KOPT-K1 (cell line): ENCODE results near the gene MERTK.
"Not testable (repeated sequence)": the region's sequence is repeated elsewhere in the genome, so short reads cannot be mapped to it uniquely, and the experiment has no call there.

ENCODE experiments used
- H3K27ac ChIP-seq: fragments of 200-600 bp; sonication (generic); 2 replicates; pipeline ENCODE4 v1.5.1; 2016; ENCODE audit warnings: antibody characterized with exemption, mild to moderate bottlenecking, low read depth, low read length; ENCODE audit not compliant: poor library complexity, severe bottlenecking
- H3K36me3 ChIP-seq: fragments of 200-600 bp; sonication (generic); 2 replicates; pipeline ENCODE4 v1.5.1; 2017; ENCODE audit warnings: antibody characterized with exemption, mild to moderate bottlenecking, low read length, moderate library complexity; ENCODE audit not compliant: insufficient read depth
- H3K9me3 ChIP-seq: fragments of 200-600 bp; sonication (generic); 2 replicates; pipeline ENCODE4 v1.5.1; 2017; ENCODE audit warnings: antibody characterized with exemption, low read length, mild to moderate bottlenecking; ENCODE audit not compliant: insufficient read depth, poor library complexity, severe bottlenecking

The MERTK gene

DNA sequence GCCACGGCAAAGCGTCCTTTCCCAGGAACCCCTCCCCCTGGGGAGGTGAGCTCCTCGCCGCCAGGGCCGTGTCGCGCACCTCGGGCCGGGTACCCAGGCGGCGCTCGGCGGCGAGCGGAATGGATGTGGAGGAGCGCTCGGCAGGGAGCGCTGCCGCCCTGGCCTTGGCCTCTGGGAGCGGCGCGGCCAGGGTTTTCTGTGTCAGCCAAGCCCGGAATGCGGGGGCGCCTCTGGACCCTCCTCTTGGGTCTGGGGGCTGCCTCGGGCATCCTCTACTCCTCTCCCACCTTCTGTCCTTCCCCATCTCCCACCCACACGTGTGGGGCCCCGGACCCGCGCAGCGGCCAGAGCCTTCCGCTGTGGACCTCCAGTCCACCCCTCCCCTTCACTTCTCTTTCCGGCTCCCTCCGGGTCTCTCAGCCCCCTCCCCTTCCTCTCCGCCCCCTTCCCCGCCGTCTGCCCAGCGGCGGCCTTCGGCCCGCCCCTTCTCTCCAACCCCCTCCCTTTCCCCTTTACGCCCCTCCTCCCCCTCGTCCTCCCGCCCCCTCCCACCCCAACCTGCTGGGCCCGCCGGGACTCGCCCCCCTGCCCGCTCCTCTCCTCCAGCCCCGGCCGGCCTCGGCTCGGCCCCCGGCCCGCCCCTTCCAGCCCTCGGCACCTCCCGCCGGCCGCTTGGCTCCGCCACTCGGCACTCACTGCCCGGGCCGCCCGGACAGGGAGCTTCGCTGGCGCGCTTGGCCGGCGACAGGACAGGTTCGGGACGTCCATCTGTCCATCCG lies at the start of gene MERTK:
Gene MERTK (plus strand): TSS at position 684 of the 779 bp plus-strand sequence. CDS start 129 bp downstream, outside the sequence.
- H3K27ac ChIP-seq: peak within 1 kb of the TSS; percentile 8
- H3K9me3 ChIP-seq: no peaks in the 10 kb centered on the region
- H3K36me3 ChIP-seq: no peaks in the 10 kb centered on the region

GRCh38 chr2:111850646-111851045 lies 47.8 kb upstream of the MERTK start:
- not testable (repeated sequence) for H3K27ac ChIP-seq, H3K9me3 ChIP-seq
- H3K36me3 ChIP-seq: peaks cover 83% of the 10 kb centered on the region

- H3K36me3 ChIP-seq: peaks cover 86% of the 10 kb centered on the region
- H3K9me3 ChIP-seq, H3K27ac ChIP-seq: not testable (repeated sequence)
Observed at GRCh38 chr2:111852544-111852943, 45.9 kb upstream of the MERTK start.

DNA sequence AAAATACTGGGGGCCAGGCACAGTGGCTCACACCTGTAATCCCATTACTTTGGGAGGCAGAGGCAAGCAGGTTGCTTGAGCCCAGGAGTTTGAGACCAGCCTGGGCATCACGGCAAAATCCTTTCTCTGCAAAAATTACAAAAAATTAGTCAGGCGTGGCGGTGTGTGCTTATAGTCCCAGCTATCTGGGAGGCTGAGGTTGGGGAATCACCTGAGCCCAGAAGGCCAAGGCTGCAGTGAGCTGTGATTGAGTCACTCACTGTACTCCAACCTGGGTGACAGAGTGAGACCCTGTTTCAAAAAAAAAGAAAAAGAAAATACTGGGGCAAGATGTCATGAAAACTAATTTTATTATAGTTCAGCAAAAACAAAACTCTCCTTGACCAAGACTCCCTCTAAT lies 38.4 kb upstream of the MERTK start:
- H3K27ac ChIP-seq, H3K9me3 ChIP-seq: not testable (repeated sequence)
- peaks cover 62% of the 10 kb centered on the region for H3K36me3 ChIP-seq

GRCh38 chr2:111865124-111865523 lies 33.3 kb upstream of the MERTK start:
- H3K27ac ChIP-seq, H3K9me3 ChIP-seq: not testable (repeated sequence)
- H3K36me3 ChIP-seq: peaks cover 64% of the 10 kb centered on the region

DNA sequence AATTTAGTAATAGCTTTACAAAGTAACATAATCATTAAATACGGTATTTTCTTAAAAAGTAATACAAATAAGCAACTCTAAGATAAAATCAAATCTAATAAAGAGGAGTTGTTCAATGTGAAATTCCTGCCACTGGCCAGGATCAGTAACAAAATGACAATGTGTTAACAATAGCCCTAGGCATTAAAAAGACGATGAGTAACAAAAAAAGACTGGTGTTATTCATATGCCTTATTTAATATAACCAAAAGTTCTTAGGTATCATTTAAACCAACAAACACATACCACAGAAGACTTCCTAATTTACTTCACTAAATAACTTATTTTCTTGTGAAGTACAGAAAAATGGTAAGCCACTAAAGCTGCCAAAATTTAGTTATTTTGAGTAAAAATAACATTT lies 25.6 kb upstream of the MERTK start:
- H3K36me3 ChIP-seq: peaks cover 87% of the 10 kb centered on the region
- H3K27ac ChIP-seq, H3K9me3 ChIP-seq: not testable (repeated sequence)

GRCh38 chr2:111883661-111884591 lies 14.5 kb upstream of the MERTK start, which contains the start of gene ANAPC1:
Gene ANAPC1 (minus strand): TSS chr2:111884193. CDS start chr2:111880825, 3,368 bp downstream.
- no peaks in the 10 kb centered on the region for H3K9me3 ChIP-seq
- peak within 1 kb of the TSS; percentile 79 for H3K27ac ChIP-seq
- H3K36me3 ChIP-seq: peaks cover 30% of the 10 kb centered on the region

GRCh38 chr2:111884592-111884964 lies 13.8 kb upstream of the MERTK start:
- peaks cover 24% of the 10 kb centered on the region for H3K36me3 ChIP-seq
- H3K27ac ChIP-seq: peak overlapping the region; percentile 79
- no peaks in the 10 kb centered on the region for H3K9me3 ChIP-seq

DNA sequence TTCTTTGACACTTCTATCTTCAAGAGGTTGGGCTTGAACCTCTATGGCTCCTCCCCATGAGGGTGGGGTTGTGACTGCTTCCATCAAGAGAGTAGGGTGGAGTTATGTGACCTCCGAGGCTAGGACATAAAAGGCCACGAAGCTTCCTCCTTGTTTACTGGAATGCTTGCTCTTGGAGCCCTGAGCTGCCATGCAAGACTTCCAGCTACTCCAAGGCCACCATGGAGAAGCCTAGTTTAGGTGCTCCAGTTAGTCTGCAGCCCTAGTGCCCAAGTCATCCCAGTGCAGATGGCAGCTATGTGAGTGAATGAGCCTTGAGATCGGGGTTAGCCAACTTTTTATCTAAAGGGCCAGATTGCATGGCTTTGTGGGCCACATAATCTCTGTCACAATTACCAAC lies 2.4 kb upstream of the MERTK start:
- Histone ChIP-seq H3K36me3 (no peaks in the 10 kb centered on the region), H3K27ac (no peak overlapping the region), H3K9me3 (no peaks in the 10 kb centered on the region)

- H3K27ac ChIP-seq: no peak overlapping the region
- no peaks in the 10 kb centered on the region for H3K36me3 ChIP-seq
- H3K9me3 ChIP-seq: no peaks in the 10 kb centered on the region
Observed at GRCh38 chr2:111896576-111896975, 1.8 kb upstream of the MERTK start.

- Histone ChIP-seq H3K9me3 (no peaks in the 10 kb centered on the region), H3K27ac (peak overlapping the region; percentile 8), H3K36me3 (no peaks in the 10 kb centered on the region)
Observed at GRCh38 chr2:111897630-111897923, 830 bp upstream of the MERTK start.

DNA sequence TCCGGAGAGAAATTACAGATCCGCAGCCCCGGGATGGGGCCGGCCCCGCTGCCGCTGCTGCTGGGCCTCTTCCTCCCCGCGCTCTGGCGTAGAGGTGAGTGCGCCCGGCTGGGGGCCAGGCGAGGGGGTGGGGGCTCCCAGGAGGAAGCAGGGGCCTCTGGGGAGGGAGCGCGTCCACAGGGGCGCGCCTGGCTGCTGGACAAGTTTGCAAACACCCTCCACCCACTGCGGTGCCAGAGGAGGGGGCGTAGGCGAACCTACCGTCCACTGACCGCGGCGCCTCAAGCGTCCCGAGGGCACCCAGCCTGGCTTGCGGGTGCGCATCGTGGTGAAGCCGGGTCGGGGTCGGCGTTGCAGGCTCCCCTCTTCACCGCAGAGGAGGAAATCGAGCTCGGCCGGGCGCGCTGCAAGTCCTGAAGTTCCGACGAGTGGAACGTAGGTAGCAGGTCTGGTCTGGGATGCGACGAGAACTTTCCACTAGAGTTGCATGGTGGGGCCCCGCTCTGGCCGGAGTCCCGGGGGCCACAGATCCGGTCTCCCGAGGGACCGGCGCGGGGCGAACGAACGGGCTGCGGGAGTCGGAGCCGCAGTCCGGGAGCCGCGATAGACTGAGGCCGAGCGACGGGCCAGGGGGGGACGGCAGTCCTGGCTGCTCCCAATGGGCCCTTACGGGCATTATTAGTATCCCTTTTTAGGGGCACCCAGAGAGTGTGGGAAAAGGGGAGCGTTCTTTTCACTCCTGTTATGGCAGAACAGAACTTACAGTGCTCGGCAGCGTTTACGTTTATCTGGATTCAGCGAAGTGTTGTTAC lies 502 bp downstream of the MERTK start:
- Histone ChIP-seq H3K9me3 (no peaks in the 10 kb centered on the region), H3K36me3 (no peaks in the 10 kb centered on the region), H3K27ac (no peak overlapping the region)

- H3K9me3 ChIP-seq: no peaks in the 10 kb centered on the region
- H3K27ac ChIP-seq: no peak overlapping the region
- no peaks in the 10 kb centered on the region for H3K36me3 ChIP-seq
Observed at GRCh38 chr2:111900859-111901258, 2.5 kb downstream of the MERTK start.

DNA sequence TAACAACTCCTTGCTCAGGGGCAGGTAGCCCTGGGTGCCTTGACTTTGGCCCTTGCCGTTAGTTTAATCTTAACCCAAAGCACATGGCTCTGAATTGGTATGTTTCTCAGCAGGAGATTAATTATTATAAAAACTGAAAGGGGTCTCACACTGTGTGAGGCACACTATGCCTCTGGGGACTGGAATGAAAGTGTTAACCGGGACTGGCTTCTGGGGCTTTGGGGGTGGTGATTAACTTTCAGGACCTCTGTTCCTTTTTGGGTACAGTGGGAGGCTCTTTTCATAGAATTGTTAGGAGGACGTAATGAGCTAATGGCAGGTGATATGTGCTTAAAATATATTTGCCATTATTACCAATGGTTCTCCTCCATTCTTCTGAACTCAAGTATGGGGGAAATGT lies 5.1 kb downstream of the MERTK start:
- no peaks in the 10 kb centered on the region for H3K36me3 ChIP-seq
- H3K27ac ChIP-seq: no peak overlapping the region
- H3K9me3 ChIP-seq: no peaks in the 10 kb centered on the region

DNA sequence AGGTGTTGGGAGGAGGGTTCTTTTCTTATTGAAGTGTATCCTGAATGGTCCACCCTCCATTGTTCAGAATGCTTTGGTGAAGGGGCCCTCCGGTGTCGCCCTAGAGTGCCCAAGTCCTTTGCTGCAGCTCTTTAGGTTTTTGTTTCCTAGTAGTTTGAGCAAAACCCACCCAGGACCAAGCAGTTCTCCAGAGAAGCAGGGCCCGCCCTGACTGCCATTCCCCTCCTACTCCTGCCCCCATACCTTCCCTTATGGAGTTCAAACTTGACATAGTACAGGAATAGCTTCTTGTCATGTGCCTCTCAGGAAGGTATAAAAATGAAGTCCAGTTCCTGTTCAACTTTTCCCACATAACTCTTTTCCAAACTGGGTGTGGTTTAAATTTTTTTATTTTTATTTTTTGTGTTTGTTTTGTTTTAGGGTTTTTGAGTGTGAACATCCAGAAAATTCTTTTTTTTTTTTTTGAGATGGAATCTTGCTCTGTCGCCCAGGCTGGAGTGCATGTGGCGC lies 5.6 kb downstream of the MERTK start:
- Histone ChIP-seq H3K27ac (no peak overlapping the region), H3K36me3 (no peaks in the 10 kb centered on the region)

More for the DNA sequence above, 5.6 kb downstream of the MERTK start:
- H3K9me3 ChIP-seq: no peaks in the 10 kb centered on the region
